ENCODE results near the gene PHIP.
"Not testable (repeated sequence)": the region's sequence is repeated elsewhere in the genome, so short reads cannot be mapped to it uniquely, and the experiment has no call there.

The PHIP gene

GRCh38 chr6:78910010-78910409, 168.0 kb downstream of the PHIP start:
- DNase-seq (ENCODE audit: low read depth), result no peak
- peak overlapping the region; percentile 34; the same call in 1 of the 2 replicates for H3K4me3 ChIP-seq (ENCODE audit: low read depth, low read length)
- no peak for TF ChIP-seq CTCF (IDR thresholded peaks at IDR 0.05; ENCODE audit: insufficient read depth, low read depth, low read length, missing control alignments)

DNA sequence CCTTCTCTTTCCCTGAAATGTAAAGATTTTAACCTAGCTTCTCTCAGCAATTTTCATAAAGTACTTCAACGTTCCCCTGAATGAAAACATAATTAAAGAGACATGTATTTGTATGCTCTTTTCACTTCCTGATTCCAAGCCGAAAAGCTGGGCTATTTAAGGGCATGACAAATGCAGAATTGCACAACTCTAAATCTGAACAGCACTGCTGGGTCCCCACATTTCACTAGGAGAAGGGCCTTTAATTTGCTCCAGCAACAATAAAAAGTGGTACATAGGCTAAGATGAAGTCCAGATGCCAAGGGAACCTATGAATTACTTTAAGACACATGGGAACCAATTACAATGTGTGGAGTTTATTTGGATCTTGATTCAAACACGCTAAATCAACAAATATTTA, 168.7 kb downstream of the PHIP start:
- TF ChIP-seq CTCF (IDR thresholded peaks at IDR 0.05; ENCODE audit: insufficient read depth, low read depth, low read length, missing control alignments), result no peak
- no peak for DNase-seq (ENCODE audit: low read depth)
- H3K4me3 ChIP-seq (ENCODE audit: low read depth, low read length), result no peak overlapping the region

DNA sequence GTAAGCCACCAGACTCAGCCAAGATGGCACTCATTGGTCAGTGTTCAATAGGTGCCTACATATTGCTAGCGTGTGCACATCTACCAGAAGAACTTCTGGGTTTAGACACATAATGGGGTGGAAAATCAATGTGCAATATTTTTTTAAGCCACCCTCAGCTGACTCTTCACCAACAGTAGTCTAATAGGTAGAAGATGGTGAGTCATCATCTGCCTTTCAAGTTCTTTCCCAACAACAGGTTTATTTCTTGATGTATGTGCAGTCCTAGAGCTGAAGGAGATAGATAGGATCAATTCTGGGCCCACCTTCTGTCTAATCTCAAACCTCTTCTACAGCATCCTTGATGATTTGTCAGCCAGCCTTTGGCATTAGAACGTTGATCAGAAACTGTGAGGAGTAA, 169.4 kb downstream of the PHIP start:
- no peak overlapping the region for H3K4me3 ChIP-seq (ENCODE audit: low read depth, low read length)
- no peak for TF ChIP-seq CTCF (IDR thresholded peaks at IDR 0.05; ENCODE audit: insufficient read depth, low read depth, low read length, missing control alignments)
- no peak for DNase-seq (ENCODE audit: low read depth)

GRCh38 chr6:78896227-78896626, 181.8 kb downstream of the PHIP start:
- DNase-seq (ENCODE audit: low read depth), result no peak
- no peak overlapping the region for H3K4me3 ChIP-seq (ENCODE audit: low read depth, low read length)
- no peak for TF ChIP-seq CTCF (IDR thresholded peaks at IDR 0.05; ENCODE audit: insufficient read depth, low read depth, low read length, missing control alignments)

GRCh38 chr6:78889901-78890300, 188.2 kb downstream of the PHIP start:
- not testable (repeated sequence) for DNase-seq (ENCODE audit: low read depth); H3K4me3 ChIP-seq (ENCODE audit: low read depth, low read length)

Data from GM12865 (cell line).